Upper lobe of right lung (tissue), 1 donor: ENCODE measurements around the gene MAP4K4. TPM values are rescaled to one million over a fixed set of nuclear protein-coding genes. Genes with fewer than 3 reads are reported as not detected.
A peak's percentile ranks its signal among the peaks of the same experiment; 100 is the strongest.

Experiments
- ATAC-seq: fragments of 200-7000 bp; cut with Tn5 transposase; one replicate; pipeline ENCODE4 v1.9.1; 2020; ENCODE audit warnings: mild to moderate bottlenecking, moderate library complexity
- DNase-seq: peaks from one replicate; pipeline ENCODE4 v3.0.0-alpha.2; 2020
- H3K27ac ChIP-seq: fragments of 200-600 bp; one replicate; pipeline ENCODE4 v1.8.0; 2022
- H3K27me3 ChIP-seq: fragments of 200-600 bp; one replicate; pipeline ENCODE4 v1.8.0; 2022; ENCODE audit warnings: mild to moderate bottlenecking
- H3K36me3 ChIP-seq: fragments of 200-600 bp; one replicate; pipeline ENCODE4 v1.8.0; 2022
- H3K4me1 ChIP-seq: fragments of 200-600 bp; one replicate; pipeline ENCODE4 v1.8.0; 2022
- H3K4me3 ChIP-seq: fragments of 200-600 bp; one replicate; pipeline ENCODE4 v1.8.0; 2022; ENCODE audit warnings: mild to moderate bottlenecking
- H3K9me3 ChIP-seq: fragments of 200-600 bp; one replicate; pipeline ENCODE4 v1.8.0; 2022
- intact Hi-C: fragments of 100-400 bp; cut with DNase I; formaldehyde crosslinking; loops from one replicate; pipeline ENCODE4 v1.11.0; 2022
- total RNA-seq: library from RNA; stranded (reverse); fragmentation: NEBNext Ultra II Directional; extraction: Animal tissue kit (Norgen Biotek cat#: 25700); gene quantifications from one replicate; pipeline ENCODE4 v1.2.1, GENCODE V29; 2021
- TF ChIP-seq, protein P1 (sequence below): fragments of 200-600 bp; IDR thresholded peaks from one replicate; pipeline ENCODE4 v1.8.0; 2022; ENCODE audit warnings: antibody characterized with exemption
- donor health status: DM: no; HTN: yes; CAD: no; lungs with severe emphysema.

The MAP4K4 gene
- total RNA-seq, 1 donor from 2014 or later: 88.7 TPM

DNA sequence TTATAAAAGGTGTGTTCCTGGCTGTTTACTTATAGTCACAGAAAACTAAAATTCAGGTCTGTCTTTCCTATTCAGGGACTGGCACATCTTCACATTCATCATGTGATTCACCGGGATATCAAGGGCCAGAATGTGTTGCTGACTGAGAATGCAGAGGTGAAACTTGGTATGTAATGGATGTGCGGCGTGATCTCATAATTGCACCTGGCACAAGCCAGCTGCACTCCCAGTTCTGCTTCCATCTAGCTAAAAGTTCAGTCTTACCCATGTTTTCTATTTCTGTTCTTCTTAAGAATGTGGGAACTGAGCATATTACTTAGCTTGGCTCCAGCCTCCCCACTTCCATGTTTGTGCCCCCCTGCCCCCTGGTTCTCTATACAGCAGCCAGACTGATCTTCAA is 131.9 kb downstream of the MAP4K4 start:
- Histone ChIP-seq H3K4me3 (no peak overlapping the region), H3K9me3 (no peaks in the 10 kb centered on the region), H3K4me1 (peaks cover 36% of the 10 kb centered on the region), H3K27ac (no peak overlapping the region), H3K36me3 (peaks cover 44% of the 10 kb centered on the region), H3K27me3 (no peaks in the 10 kb centered on the region)
- intact Hi-C loops: loop anchor here (10.0 kb wide), 1 partner anchor 135 kb away; the partner anchor contains the start of gene MAP4K4
- ATAC-seq (no peak), DNase-seq (no peak)
- TF ChIP-seq, protein P1, sequence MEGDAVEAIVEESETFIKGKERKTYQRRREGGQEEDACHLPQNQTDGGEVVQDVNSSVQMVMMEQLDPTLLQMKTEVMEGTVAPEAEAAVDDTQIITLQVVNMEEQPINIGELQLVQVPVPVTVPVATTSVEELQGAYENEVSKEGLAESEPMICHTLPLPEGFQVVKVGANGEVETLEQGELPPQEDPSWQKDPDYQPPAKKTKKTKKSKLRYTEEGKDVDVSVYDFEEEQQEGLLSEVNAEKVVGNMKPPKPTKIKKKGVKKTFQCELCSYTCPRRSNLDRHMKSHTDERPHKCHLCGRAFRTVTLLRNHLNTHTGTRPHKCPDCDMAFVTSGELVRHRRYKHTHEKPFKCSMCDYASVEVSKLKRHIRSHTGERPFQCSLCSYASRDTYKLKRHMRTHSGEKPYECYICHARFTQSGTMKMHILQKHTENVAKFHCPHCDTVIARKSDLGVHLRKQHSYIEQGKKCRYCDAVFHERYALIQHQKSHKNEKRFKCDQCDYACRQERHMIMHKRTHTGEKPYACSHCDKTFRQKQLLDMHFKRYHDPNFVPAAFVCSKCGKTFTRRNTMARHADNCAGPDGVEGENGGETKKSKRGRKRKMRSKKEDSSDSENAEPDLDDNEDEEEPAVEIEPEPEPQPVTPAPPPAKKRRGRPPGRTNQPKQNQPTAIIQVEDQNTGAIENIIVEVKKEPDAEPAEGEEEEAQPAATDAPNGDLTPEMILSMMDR: no peak

DNA sequence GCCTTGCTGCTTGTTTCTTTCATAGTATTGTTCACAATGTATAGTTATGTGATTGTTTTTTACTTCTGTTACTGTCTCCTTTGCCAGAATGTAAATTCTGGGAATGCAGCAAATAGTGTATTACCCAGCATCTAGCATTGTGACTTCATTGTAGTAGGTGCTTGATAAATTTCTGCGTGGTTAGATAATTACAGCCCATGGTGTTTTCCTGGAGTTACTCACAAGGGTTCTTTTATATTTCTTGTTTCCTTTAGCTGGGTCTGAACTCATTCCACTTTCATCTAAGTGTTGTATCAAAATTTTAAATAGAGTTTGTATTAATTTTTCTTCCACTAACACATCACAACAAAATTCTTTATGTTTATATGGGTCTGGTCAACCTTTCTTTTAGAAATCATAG is 132.6 kb downstream of the MAP4K4 start:
- H3K9me3 ChIP-seq: no peaks in the 10 kb centered on the region
- H3K36me3 ChIP-seq: peaks cover 51% of the 10 kb centered on the region
- H3K27ac ChIP-seq: no peak overlapping the region
- peaks cover 36% of the 10 kb centered on the region for H3K4me1 ChIP-seq
- intact Hi-C loops: no loop called here
- H3K27me3 ChIP-seq: no peaks in the 10 kb centered on the region
- ATAC-seq (no peak), DNase-seq (no peak)
- TF ChIP-seq, protein P1: no peak
- H3K4me3 ChIP-seq: no peak overlapping the region

DNA sequence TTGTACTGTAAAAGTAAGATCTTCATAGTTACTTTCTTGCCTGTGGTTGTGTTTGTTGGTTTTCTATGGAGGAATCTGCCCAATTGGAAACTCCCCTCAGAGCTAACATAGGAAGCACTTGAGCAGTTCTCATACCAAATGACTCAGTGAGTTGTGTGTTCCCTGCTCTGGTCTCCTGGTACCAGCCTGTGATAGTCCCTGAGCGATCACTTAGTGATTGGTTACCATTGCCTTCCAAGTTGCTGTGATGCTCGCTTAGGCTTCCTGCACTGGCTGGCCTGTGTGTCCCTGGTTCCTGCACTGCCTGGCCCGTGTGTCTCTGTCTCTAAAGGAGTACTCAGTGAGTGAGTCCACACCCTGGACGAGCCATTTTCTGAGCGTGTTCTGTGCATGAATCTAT is 133.0 kb downstream of the MAP4K4 start:
- H3K27ac ChIP-seq: no peak overlapping the region
- peaks cover 36% of the 10 kb centered on the region for H3K4me1 ChIP-seq
- TF ChIP-seq, protein P1: no peak
- H3K4me3 ChIP-seq: no peak overlapping the region
- intact Hi-C loops: no loop called here
- peak; percentile 38 for ATAC-seq
- H3K36me3 ChIP-seq: peaks cover 51% of the 10 kb centered on the region
- DNase-seq: no peak
- H3K9me3 ChIP-seq: no peaks in the 10 kb centered on the region
- H3K27me3 ChIP-seq: no peaks in the 10 kb centered on the region

DNA sequence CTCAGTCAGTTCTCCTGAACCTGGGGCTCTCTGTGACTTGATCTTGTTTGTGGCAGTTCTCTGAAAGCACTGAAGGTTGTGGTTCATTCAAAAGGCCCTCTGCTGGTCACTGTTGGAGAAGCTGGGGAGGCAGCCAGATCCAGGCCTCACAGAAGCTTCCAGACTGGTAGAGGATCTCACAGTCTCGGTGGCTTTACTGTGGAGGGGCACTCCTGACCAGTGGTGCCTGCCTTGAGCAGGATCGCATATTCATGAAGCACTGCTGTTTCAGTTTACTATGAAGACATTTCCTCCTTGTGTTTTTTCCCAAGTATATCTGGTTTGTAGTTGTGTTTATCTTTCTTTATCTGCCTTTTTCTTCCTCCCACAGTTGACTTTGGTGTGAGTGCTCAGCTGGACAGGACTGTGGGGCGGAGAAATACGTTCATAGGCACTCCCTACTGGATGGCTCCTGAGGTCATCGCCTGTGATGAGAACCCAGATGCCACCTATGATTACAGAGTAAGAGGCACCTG is 133.9 kb downstream of the MAP4K4 start:
- ATAC-seq: peak; percentile 93
- peaks cover 56% of the 10 kb centered on the region for H3K36me3 ChIP-seq
- no peak overlapping the region for H3K4me3 ChIP-seq
- peak overlapping the region; percentile 12 for H3K27ac ChIP-seq
- H3K27me3 ChIP-seq: no peaks in the 10 kb centered on the region
- TF ChIP-seq, protein P1: peak; percentile 82
- no peaks in the 10 kb centered on the region for H3K9me3 ChIP-seq
- peaks cover 36% of the 10 kb centered on the region for H3K4me1 ChIP-seq
- DNase-seq: peak; percentile 65
- intact Hi-C loops: no loop called here

DNA sequence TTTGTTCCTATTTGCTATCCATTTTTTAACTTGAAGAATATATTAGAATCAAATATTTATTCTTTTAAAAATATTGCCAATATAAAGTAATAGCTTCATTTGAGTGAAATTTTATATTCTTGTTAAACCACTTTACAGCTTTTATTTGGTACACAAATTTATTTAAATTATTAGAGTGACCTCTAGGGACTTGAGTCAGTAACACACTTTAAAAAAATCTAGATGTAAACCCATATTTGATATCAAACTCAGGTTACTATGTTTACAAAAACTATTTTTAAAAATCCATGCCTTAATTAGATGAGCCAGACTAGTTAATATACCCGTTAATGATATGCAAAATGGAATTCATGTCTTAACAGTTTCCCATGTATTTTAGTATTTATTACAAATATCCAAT is 134.6 kb downstream of the MAP4K4 start:
- TF ChIP-seq, protein P1: peak; percentile 36
- ATAC-seq (no peak), DNase-seq (no peak)
- Histone ChIP-seq H3K27ac (no peak overlapping the region), H3K36me3 (peaks cover 54% of the 10 kb centered on the region), H3K9me3 (no peaks in the 10 kb centered on the region), H3K27me3 (no peaks in the 10 kb centered on the region), H3K4me1 (peaks cover 32% of the 10 kb centered on the region), H3K4me3 (no peak overlapping the region)
- intact Hi-C loops: no loop called here
